ENCODE data around the gene VWCE. TPM values are rescaled to one million over a fixed set of nuclear protein-coding genes. Genes with fewer than 3 reads are reported as not detected.

Gene VWCE
- polyA plus RNA-seq, 3 donors = 2.3 to 4.4 (median 3.1) TPM

DNA sequence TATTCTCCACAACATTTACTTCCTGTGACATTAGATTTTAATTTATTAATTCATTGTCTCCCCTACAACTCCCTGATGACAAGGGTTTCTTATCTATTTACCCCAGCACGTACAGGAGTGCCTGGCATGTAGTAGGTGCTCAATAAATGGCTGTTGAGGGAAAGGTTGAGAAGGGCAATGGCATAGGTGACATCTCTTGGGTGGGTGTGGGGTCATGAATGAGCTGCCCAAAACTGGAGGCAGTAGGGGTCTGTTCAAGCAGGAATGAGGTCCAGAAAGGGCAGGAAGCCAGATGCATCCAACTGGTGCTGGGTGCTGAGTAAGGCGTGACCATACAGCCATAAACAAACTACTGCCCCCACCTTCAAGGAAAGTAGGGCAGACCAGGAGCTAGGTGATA, 2.8 kb downstream of the VWCE start:
- no peak for DNase-seq (ENCODE audit: extremely low read depth in 1 of 11, low read depth in 9 of 11, low spot score in 4 of 11)

DNA sequence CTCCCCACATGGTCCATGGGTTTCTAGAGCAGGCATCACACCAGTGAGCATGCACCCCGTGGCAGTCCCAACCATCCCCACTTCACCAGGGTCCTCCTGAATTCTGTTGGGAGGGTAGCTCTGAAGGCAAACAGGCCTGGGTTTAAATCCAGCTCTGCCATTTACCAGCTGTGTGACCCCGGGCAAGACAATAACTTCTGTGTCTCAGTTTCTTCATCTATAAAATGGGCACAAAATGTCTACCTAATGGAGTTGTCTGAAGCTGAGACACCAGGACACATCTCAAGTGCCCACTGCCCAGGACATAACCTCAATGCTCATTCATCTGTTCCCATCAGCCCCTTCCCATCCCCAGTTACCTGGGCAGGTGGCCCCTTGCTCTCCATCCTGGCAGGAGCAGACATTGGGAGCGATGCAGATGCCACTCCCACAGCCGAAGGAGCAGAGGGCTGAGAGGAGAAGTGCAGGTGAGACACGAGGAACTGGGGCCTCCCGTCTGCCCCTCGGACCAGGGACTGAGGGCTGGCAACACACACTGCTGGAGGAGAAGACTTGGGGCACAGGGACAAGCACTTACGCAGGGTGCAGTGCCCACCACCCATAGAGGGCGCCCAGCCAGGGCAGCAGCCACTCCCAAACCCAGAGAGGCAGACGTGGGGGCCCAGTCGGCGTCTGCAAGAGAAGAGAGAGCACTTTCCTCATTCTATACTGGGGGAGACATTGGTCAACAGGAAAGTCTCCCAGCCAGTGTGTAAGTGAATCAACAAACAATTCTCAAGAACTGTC, 4.0 kb downstream of the VWCE start:
- DNase-seq (ENCODE audit: extremely low read depth in 1 of 11, low read depth in 9 of 11, low spot score in 4 of 11) = no peak

DNA sequence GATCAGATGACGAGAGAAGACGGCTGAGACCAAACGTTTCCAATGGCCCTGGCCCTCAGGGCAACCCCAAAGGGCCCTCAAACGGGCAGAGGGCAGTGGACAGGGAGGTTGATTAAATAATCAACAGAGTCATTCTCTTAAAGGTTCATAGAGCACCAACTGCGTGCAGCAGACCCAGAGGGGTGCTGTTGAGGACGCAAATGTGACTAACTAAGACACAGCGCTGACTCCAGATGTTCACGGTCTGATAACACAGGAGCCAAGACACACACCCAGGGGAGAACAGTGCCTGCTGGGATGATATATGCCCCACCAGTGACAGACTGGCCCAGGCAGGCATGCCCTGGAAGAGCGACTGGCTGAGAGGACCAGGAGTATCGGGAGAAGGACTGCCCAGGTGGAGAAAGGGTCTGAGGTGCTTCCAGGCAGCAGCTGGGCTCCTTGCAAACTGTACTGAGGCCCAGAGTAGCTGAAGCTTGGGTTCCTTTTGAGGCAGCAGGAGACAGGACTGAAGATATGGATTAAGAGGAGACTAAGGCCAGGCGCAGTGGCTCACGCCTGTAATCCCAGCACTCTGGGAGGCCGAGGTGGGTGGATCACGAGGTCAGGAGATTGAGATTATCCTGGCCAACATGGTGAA, 7.7 kb downstream of the VWCE start:
- no peak for DNase-seq (ENCODE audit: extremely low read depth in 1 of 11, low read depth in 9 of 11, low spot score in 4 of 11)

DNA sequence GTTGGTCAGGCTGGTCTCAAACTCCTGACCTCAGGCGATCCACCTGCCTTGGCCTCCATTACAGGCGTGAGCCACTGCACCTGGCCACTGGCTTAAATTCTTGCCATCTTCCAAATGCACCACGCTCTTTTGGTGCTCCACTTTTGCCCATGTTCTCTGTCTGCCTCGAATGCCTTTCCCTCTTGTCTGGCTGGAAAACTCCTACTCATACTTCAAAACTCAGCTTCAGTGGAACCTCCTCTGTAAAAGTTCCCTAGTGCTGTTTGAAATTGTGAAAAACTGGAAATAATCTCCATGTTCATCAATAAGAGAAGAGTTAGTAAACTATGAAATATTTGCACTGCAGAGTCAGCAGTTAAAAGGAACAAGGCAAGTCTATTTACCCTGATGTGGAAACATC, 11.5 kb downstream of the VWCE start:
- DNase-seq (ENCODE audit: extremely low read depth in 1 of 11, low read depth in 9 of 11, low spot score in 4 of 11) = no peak

DNA sequence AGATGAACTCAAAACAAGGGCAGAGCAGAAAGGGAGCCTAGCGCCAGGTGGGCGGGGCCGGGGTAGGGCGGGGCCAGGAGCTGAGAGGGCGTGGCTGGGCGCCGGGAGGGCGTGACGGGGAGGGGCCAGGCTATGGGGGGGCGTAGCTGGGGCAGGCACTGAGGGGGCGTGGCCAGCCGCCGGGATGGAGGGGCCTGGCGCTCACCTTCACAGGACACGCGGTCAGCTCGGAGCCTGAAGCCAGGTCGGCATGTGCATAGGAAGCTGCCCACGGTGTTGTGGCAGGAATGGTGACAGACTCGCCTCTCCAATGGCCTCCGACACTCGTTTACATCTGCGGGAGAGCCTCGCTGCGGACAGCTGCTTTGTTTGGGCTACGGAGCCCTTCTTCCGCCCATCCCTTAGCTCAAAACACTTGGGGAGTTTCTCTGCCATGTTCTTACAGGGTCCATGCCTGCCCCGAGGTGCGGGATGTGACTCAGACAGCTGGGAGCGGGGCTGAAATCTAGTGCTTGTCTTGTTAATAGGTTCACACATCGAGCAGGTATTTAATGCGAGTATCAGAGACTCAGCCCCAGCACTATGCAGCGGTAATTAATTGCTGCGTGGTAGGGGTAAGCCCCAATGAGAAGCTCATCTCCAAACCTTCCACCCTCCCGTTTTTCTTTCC, 13.4 kb downstream of the VWCE start:
- DNase-seq (ENCODE audit: extremely low read depth in 1 of 11, low read depth in 9 of 11, low spot score in 4 of 11) = peak in 2 of 11 donors; percentile 31 to 43

DNA sequence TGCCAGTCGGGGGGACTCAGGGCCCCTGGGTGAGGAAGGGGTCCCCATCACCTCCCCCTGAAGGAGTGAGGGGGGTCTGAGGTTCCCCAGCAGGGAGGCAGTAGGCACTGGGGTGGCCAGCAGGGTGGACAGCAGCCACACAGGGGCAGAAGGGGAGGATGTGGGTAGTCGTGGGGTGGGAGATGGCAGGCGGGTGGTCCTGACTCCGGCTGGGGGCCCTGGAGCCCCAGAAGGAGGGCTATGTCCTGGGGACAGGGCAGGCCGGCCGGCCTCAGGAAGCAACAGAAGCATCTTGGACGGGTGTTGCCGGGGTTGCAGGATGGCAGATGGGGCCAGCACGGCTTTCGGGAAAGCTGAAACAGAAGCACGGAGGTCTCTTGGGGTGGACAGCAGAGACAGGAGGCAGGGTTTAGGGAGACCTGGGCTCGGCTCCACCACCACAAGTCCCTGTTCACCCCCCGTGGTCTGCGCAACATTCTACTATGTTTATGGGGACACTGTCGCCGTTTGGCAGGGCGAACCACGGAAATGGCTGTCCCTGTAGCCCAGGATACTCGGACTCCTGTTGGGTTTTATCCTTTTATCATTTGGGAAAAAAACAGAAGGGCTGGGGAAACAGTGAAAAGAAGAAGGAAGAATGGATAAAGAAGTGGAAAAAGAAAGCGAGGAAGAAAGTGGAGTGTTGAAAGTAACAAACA, 14.1 kb downstream of the VWCE start:
- no peak for DNase-seq (ENCODE audit: extremely low read depth in 1 of 11, low read depth in 9 of 11, low spot score in 4 of 11)

DNA sequence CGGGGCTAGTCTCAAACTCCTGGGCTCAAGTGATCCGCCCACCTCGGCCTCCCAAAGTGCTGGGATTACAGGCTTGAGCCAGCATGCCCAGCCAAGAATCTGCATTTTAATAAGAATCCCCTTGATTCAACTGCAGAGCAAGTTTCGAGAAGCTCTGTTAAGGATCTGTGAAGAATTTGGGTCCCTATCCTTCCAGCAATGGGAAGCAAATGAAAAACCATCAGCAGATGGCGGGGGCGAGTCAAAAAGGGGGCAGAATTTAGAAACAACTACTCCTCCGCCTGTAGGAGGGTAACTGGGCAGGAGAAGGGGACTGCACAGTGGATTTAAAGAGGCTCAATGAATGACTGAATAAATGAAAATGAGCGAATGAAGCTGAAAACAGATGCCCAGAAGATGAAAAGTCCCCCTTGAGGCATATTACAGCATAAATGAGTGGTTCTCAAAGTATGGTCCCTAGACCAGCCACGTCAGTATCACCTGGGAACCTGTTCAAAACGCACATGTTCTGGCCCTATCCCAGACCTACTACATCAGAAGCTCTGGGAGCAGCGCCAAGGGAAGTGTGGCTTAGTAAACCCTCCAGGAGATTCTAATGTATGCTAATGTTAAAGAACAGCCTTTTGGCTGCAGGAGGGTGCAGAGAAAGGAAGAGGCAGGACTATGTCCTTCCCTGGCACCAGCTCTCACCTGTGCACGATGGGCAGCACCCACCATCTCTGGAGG, 15.0 kb downstream of the VWCE start:
- DNase-seq (ENCODE audit: extremely low read depth in 1 of 11, low read depth in 9 of 11, low spot score in 4 of 11) = no peak

DNA sequence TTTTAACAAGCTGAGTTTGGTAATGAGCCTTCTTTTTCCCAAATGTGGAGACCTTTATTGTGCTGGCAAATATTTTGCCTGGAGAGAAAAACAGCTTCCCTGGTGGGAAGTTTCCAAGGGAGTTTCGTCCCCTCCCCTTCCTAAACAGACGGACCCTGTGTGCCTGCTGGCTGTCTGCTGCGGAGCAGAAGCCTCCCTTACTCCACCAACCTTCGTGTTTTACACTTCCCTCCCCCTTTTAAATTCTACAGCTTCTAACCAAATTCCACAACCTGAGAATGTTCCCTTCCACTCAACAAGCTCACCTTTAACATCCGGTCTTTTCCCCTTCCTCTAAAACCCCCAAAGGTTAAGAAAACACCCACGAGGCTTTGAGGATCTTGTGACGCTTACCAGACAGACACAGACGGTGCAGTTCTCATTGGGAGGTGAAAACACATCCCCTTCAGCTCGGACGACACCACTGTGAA, 17.1 kb downstream of the VWCE start:
- DNase-seq (ENCODE audit: extremely low read depth in 1 of 11, low read depth in 9 of 11, low spot score in 4 of 11) = peak in 1 of 11 donors; percentile 8

DNA sequence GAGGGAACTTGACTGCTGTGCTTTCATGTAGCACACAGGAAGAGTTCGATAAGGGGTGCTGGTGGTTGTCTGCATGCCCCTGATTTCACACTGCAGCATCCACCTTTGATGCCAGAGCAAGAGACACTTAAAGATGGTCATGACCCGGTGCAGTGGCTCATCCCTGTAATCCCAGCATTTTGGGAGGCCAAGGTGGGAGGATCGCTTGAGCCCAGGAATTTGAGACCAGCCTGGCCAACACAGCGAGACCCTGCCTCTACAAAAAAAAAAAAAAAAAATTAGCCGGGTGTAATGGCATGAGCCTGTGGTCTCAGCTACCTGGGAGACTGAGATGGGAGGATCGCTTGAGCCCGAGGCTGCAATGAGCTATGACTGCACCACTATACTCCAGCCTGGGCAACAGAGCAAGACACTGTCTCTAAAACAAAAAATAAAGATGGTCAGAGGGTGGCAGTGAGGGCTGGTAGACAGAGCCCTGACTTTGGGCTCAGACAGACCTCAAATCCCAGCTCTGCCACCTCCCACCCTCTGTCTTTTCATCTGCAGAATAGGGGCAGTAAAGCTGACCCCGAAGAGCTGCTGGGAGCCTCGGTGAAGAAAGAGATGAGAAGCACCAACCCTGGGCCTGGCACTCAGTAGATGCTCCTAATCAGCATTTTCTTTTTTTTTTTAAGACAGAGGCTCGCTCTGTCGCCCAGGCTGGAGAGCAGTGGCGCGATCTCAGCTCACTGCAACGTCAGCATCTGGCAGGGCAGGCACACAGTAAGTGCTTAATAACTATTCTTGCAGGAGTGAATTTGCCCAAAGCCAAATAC, 17.7 kb downstream of the VWCE start:
- no peak for DNase-seq (ENCODE audit: extremely low read depth in 1 of 11, low read depth in 9 of 11, low spot score in 4 of 11)

DNA sequence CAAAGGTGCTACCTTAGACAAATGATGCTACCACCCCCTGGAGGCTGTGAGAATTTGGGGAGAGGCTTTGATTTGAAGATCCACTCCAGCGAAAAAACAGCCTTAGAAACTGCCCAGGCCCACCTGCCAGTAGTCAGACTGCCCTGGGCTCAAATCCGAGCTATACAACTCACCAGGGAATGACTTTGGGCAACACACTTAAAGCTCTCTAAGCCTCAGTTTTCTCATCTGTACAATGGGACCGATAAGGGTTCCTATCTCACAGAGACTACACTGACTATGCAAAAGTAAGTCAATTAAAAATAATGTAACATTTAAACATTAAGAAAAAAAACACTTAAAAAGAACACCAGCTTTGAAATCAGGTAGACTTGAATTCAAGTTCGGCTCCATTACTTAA, 19.9 kb downstream of the VWCE start:
- no peak for DNase-seq (ENCODE audit: extremely low read depth in 1 of 11, low read depth in 9 of 11, low spot score in 4 of 11)

DNA sequence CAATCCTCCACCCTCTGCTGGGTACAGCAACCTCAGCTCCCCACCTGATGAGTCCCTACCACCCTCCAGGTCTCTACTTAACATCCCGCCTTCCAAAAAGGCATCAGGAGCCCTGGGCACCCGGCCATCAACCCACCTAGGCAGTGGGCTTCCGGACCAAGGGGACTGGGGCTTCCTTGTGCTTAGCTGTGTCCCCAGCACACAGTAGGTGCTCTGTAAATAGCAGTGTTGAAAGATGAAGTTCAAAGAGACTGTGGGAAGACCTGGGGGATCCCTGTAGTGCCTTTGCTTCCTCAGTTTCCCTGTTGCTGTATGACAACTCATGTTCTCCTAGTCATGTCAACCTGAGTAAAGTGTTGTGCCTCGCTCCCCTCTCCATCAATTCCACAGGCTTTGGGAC, 21.0 kb downstream of the VWCE start:
- DNase-seq (ENCODE audit: extremely low read depth in 1 of 11, low read depth in 9 of 11, low spot score in 4 of 11) = no peak

DNA sequence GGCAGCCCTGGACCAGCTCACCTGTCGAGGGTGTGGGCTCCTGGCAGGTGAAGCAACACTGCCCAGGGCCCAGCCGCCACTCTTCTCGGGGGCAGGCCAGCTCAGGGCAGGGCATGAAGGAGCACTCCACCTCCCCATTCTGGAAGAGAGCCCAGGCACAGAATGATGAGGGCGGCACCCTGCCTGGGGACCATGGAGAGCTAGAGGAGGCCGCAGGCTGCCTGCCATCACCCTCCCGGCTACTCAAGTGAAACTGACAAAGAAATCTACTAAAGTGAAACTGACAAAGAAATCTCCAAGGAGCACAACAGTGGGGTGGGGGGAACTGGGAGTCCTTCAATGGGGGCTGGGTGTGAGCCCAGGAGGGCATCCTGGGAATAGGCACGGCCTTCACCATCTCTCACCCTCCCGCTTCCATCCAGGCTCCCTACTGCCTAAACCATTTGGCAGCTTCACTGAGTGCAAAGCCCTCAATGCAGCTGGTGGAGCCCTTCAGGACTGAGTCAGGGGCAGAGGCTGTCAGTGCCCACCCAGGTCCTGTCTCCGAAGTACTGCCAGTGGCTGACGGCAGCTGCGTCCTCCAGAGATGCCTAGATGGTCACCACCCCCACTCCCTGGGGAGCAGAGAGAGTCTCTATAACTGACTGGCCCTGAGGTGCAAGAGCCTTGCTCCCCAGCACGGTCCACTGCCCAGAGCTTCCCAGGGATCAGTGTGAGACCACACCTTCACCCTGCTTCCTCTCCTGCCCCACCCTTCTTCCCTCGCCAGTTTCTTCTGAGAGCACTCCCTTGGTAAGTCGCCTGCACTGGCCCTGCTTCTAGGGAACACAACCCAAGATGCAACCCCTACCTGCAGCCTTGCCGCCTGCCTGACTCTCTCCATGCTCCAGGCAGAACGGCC, 21.7 kb downstream of the VWCE start:
- no peak for DNase-seq (ENCODE audit: extremely low read depth in 1 of 11, low read depth in 9 of 11, low spot score in 4 of 11)

DNA sequence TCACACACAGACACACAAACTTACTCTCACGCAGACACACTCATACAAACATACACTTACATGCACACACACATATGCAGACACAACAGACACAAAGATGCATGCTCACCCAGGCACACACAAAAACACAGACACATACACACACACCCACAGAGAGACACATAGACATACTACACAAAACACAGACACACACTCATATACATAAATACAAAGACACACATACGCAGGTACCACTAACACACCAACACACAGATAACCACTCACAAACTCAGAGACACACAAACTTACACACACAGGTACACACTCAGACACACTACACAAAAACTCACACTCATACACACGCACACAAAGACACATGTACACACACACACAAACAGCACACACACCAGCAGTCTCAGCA, 22.4 kb downstream of the VWCE start:
- DNase-seq (ENCODE audit: extremely low read depth in 1 of 11, low read depth in 9 of 11, low spot score in 4 of 11) = no peak

DNA sequence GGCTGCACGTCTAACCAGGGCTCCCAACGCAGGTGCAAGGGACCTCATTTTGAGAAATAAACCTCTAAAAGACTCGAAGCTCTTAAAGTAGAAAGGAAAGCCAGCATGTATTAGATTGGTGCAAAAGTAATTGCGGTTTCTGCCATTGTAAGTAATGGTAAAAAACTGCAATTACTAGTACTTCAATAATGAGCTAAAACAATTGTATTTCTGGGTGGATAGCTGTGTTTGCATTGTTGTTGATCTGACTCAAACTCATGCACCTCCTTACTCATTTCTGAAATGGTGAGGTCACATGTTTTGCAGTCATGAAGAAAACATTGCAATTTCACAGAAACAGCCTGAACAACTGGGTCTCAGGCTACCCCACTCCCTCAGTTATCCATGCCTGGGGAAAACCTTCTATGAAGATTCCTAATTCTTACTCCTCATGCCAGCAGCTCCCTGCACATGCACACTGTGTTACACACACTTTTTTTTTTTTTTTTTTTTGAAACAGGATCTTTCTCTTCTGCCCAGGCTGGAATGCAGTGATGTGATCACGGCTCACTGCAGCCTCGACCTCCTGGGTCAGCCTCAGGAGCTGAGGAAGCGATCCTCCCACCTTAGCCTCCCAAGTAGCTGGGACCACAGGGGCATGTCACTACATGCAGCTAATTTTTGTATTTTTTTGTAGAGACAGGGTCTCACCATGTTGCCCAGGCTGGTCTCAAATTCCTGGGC, 24.6 kb downstream of the VWCE start:
- DNase-seq (ENCODE audit: extremely low read depth in 1 of 11, low read depth in 9 of 11, low spot score in 4 of 11) = no peak

DNA sequence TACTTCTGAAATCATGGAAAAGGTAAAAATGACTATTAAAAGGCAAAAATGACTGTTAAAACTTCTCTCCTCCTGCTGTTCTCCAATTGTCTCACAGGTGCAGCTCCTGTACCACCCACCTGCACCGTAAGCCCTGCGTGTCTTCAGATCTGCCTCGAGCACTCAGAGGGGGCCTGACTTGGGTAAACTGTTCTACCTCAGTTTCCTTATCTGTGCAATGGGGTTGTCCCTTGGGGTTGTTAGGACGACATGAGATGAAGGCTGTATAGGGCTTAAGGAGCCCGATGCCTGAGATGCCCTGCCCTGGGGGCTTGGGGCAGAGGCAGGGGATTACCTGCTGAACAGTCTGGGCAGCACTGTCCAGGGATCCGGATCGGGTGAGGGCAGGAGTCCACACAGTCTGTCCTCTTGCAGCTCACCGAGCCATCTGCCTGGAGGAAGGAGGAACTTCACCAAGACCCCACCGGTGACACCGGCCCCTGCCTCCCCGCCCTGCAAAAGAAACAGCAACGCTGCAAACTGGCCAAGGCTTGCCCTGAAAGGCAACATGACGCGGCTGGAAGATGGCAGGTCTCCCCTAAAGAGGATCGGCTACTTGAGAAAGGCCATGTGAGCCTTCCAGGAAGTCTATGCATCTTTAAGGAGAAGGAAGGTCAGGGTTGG, 26.4 kb downstream of the VWCE start:
- DNase-seq (ENCODE audit: extremely low read depth in 1 of 11, low read depth in 9 of 11, low spot score in 4 of 11) = no peak

DNA sequence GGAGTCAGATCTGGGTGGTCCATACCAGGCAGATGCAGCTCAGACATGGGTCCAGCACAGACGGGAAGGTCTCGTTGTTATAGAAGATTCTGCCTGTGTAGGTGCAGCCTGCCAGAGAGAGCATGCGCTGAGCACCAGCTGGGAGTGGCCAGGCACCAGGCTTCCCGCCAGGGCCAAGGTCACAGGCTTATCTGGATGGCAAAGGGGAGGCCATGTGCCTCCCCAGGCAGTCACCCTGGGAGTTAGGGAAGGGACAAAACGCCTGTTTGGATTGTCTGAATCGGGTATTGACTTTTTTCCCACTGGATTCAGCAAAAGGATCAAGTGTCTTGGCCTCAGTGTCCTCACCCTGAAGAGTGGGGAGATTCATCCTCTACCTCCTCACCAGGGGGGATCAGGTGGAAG, 27.7 kb downstream of the VWCE start:
- no peak for DNase-seq (ENCODE audit: extremely low read depth in 1 of 11, low read depth in 9 of 11, low spot score in 4 of 11)

All from renal cortex interstitium (tissue), 11 donors.